ENCODE measurements around the gene CYP1A1.
A peak's percentile ranks its signal among the peaks of the same experiment; 100 is the strongest.
"Not testable (repeated sequence)": the region's sequence is repeated elsewhere in the genome, so short reads cannot be mapped to it uniquely, and the experiment has no call there.

The CYP1A1 gene

GRCh38 chr15:74725225-74725774, at the start of gene CYP1A1:
CYP1A1 (minus strand) TSS chr15:74725528; CDS start chr15:74723097, 2,431 bp downstream.
- no peak for DNase-seq

- no peak for DNase-seq
Observed at GRCh38 chr15:74773731-74774252, 48.5 kb upstream of the CYP1A1 start.

GRCh38 chr15:74773329-74773728, 48.0 kb upstream of the CYP1A1 start:
- DNase-seq: no peak

GRCh38 chr15:74770211-74770903, 45.0 kb upstream of the CYP1A1 start:
- no peak for DNase-seq

DNA sequence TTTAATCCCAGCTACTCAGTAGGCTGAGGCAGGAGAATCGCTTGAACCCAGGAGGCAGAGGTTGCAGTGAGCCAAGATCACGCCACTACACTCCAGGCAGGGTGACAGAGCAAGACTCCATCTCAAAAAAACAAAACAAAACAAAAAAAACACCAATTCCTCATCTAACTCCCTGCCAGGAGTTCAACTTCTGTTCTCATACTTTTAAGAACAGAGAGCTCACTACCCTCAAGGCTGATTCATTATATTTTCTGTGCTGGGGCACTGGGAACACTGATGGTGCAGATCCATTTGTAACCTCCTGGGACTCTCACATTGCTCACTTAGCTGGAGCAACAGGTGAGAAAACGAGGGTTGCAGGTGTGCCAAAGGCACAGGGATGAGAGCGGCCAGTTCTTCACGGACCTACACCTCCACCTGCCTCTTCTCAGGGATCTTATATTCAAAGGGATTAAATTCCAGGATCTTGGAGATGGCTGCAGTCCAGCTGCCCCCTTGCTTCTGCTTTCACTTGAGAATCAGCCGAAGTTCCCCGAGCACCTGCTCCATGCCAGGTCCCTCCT, 44.2 kb upstream of the CYP1A1 start:
- DNase-seq: no peak

DNA sequence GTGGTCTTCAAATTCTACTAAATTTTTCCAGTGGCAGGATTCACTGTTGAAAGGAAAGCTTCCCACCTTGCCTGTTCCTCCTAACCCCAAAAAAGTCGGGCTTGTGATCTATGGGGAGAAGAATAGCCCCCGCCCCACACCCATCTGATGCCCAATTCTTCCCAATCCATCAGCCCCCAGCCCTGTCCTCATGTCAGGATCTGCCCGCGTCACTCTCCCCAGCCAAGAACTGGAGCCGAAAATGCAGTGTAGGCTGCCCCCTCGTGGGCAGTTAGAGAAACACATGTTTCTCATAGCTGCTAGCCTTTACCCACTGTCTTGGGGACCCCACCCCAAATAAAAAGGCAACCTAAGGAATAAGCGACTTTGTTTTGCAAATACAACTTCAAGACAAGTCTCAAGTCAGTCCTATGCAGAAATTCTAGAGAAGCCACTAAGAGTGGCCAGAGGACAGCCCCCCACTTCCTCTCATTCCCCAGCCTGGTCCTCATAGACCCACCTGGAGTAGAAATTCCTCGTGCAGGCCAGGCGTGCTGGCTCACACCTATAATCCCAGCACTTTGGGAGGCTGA, 43.5 kb upstream of the CYP1A1 start:
- peak in 1 of 2 experiments; percentile 9 for DNase-seq

DNA sequence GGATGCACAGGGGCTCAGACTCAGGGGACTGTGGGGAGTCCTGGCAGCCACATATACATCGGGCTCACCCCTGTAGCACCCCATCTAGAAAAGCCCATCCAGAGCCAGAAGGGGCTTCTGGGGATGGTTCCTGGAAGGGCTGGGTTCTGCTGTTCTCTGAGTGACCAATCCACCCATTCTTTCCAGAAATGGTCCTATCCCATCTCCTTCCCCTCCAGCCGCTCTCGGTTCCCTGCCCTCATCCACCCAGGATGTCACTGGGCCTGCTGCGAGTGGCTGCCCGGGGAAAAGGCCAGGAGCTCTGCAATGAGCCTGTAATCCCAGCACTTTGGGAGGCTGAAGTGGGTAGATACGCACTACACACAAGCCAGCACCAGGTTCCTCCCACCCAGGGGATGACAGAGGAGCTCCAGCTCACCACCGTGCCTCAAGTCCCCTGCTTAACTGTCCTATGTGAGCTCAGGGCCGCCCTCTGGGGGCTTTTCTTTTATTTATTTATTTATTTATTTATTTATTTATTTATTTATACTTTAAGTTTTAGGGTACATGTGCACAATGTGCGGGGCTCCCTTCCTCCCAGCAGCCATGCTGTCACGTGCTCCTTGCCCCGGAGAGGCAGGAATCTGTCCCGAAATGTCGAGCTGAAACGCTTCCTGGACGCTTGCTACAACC, 42.9 kb upstream of the CYP1A1 start:
- no peak for DNase-seq

DNA sequence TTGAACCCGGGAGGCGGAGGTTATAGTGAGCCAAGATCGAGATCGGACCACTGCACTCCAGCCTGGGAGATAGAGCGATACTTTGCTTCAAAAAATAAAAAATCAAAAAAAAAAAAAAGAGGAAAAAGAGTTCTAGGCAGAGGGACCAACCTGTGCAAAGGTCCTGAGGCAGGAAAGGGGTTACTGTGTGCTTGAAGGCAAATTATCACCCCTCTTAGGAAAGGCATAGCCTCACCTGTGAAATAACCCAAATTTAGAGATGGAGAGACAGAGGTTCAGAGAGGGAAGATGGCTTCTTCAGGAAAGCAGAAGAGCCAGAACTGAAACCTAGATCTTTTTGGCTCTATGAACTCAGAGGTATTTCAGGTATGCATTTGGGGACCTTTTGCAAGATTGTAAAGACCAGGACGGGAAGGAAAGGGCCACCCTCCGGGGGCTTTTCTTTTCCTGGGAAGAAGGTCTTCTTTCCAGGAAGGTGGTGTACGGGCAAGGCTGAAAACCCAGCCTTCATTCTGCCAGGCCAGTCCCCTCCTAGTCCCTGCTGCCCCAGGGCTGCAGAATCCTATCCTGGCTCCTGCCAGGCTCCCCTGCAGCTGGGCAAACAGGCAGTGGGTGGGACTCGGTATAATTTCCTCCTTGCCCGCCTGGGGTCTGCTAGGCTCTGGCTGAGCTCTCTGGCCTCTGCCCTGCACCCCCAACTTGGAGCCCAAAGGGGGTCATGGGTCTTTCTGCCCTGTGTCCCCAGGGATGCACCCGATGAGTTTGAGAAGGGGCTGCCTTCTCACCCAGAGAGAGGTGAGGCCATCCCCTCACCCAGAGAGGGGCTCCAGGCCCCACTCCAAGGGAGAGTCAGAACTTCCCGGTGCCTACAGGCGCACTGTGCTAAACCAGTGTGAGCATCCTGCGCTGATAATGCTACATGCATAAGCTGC, 42.1 kb upstream of the CYP1A1 start:
- DNase-seq: no peak

GRCh38 chr15:74763416-74763815, 38.1 kb upstream of the CYP1A1 start:
- no peak for DNase-seq

DNA sequence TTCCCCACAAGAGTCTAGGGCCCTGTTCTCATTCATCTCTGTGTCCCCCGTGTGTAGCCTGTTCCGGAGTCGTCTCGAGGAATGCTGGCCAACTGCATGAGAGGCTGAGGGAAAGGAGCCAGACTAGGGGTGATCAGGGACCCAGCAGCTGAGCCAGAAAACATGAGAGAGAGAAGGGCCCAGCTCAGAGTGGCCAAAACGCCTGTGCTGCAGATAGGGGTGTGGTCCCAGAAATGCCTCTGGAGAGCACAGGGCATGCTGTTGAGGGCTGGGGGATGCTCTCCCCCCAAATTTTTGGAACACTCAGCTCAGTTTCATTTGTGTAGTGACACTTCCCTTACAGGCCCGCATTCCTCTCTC, 37.4 kb upstream of the CYP1A1 start:
- DNase-seq: no peak

- no peak for DNase-seq
Observed at GRCh38 chr15:74758736-74759135, 33.4 kb upstream of the CYP1A1 start.

- DNase-seq: no peak
Observed at GRCh38 chr15:74754593-74755215, 29.4 kb upstream of the CYP1A1 start.

- DNase-seq: no peak
Observed at GRCh38 chr15:74752531-74752930, 27.2 kb upstream of the CYP1A1 start.

DNA sequence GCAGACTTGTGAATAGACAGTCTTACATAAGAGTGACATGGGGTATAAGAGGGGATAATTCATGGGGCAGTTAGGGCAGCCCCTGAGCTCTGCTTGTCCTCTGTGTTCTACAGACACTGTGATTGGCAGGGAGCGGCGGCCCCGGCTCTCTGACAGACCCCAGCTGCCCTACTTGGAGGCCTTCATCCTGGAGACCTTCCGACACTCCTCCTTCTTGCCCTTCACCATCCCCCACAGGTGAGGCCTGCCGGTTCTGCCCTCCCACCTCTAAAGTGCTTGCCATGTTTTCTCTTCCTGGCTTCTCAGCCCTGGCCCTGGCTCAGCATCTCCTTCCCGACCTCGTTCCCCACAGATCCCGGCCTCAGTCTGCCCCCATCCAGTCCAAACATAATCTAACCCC, 26.7 kb upstream of the CYP1A1 start:
- DNase-seq: no peak

DNA sequence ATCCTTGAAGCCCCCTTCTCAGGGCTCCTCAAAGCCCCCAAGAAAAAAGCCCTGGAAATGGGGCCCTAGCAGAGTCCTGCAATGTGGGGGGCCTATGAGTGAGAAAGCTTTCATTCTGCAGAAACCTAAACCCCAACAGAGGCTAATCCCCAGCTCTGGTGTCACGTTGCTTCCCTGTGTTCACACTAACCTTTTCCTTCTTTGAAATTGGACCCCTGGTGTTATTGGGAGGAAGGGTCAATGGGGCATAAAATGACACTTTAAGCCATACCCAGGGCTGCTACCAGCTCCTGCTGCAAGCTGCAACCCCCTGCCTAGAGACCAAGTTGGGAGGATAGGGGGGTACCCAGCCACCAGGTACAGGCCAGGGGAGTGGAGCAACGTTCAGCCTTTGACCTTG, 25.4 kb upstream of the CYP1A1 start:
- no peak for DNase-seq

DNA sequence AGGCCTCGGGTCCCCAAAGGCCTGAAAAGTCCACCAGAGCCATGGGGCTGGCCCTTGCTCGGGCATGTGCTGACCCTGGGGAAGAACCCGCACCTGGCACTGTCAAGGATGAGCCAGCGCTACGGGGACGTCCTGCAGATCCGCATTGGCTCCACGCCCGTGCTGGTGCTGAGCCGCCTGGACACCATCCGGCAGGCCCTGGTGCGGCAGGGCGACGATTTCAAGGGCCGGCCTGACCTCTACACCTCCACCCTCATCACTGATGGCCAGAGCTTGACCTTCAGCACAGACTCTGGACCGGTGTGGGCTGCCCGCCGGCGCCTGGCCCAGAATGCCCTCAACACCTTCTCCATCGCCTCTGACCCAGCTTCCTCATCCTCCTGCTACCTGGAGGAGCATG, 24.5 kb upstream of the CYP1A1 start:
- DNase-seq: no peak

DNA sequence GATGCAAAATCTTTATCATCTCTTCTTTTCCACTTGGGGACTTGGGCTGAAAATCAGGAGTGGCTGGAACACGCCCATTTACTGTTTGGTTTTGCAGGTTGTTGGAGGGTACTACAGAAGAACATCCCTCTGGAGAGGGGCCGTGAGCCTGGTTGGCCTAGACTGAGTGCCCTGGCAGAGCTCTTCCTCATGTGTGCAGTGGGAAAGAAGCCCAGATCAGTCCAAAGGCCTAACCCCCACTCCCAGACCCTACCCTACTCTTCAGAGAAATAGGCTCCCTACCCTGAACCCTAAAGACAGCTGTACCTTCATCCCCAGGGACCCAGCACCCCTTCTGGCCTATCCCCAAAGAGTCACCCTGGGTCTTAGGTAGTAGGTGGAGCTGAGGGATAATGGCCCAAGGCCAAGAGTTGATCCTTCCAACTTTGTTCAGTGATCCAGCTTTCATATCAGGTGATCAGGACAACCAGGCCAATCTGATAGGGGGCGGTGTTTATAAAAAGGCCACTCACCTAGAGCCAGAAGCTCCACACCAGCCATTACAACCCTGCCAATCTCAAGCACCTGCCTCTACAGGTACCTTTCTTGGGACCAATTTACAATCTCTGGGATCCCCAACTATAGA, 23.1 kb upstream of the CYP1A1 start, which contains the start of gene CYP1A2:
Gene CYP1A2, plus strand, starts transcription at position 524 of the 625 bp plus-strand sequence. CDS start 894 bp downstream, outside the sequence.
- DNase-seq: no peak

GRCh38 chr15:74746389-74746788, 21.1 kb upstream of the CYP1A1 start:
- no peak for DNase-seq

GRCh38 chr15:74742422-74742821, 17.1 kb upstream of the CYP1A1 start:
- DNase-seq: no peak

GRCh38 chr15:74738239-74738638, 12.9 kb upstream of the CYP1A1 start:
- not testable (repeated sequence) for DNase-seq

DNA sequence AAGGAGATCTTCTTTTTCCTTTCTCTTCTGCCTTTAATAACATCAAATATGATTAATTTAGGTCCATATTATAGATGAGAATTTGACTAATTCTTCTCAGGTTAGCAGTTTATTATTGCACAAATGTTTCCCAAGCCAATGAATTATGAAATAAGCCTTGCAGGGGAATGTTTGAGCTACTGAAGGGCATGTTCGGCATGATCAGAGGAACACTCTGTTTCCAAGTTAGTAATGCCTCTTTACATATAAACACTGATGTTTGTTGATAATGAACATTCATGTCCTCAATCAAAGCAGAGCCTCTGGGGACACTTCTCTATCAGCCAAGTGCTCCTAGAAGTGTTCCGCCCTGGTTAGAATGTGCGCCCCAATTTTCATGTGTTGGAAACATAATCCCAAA, 10.0 kb upstream of the CYP1A1 start:
- DNase-seq: no peak
